Spleen (tissue), 7 donors: Measurements from ENCODE around the gene SLC17A1.

Source experiments
- POLR2A ChIP-seq, 3 donors: fragments of 450-650 bp; IDR thresholded peaks; one replicate each; pipeline ENCODE4 v1.5.1; 2017; ENCODE audit warnings: antibody characterized with exemption in 3 of 3, mild to moderate bottlenecking in 1 of 3
- TF ChIP-seq, protein P1 (sequence below), 11 experiments: fragments of 200-600 bp in 7 of 11; fragments of 450-650 bp in 4 of 11; sonication (generic) in 4 of 11; IDR thresholded peaks in 8 of 11; conservative IDR thresholded peaks in 3 of 11; 1 replicate in 7 of 11; 2 replicates in 4 of 11; pipeline versions ENCODE4 v1.4.0 to v1.8.0; 2016 to 2021; ENCODE audit warnings: antibody characterized with exemption in 11 of 11, inconsistent platforms in 4 of 11, mild to moderate bottlenecking in 1 of 11
- donor health status: DM: no; HTN: no; CAD: no; lungs with moderate emphysema.
- donor health status: DM: no; HTN: no; CAD: no.
- donor health status: DM: no; HTN: no; CAD: no.

DNA sequence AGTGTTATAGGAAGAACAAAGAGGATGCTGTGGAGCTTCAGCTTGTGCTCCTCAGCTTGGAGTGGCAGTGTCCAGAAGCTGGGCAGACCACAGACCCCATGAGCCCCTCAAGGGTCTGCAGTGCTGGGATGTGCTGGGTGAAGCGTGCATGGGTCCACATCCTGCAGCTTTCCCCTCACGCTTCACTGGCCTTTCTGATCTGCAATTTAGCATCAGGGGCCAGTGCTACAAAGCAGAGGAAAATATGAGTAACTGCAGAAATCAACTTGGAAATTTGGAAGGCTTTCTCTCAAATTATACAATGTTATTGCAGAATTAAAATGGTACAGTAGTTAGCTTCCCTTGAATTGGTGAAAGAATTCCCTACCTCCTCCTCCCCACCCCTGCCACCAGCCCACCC lies 67.2 kb downstream of the SLC17A1 start:
- TF ChIP-seq, protein P1, sequence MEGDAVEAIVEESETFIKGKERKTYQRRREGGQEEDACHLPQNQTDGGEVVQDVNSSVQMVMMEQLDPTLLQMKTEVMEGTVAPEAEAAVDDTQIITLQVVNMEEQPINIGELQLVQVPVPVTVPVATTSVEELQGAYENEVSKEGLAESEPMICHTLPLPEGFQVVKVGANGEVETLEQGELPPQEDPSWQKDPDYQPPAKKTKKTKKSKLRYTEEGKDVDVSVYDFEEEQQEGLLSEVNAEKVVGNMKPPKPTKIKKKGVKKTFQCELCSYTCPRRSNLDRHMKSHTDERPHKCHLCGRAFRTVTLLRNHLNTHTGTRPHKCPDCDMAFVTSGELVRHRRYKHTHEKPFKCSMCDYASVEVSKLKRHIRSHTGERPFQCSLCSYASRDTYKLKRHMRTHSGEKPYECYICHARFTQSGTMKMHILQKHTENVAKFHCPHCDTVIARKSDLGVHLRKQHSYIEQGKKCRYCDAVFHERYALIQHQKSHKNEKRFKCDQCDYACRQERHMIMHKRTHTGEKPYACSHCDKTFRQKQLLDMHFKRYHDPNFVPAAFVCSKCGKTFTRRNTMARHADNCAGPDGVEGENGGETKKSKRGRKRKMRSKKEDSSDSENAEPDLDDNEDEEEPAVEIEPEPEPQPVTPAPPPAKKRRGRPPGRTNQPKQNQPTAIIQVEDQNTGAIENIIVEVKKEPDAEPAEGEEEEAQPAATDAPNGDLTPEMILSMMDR (IDR thresholded peaks at IDR 0.05 in 8 of 11, conservative IDR thresholded peaks at IDR 0.05 in 3 of 11) = no peak
- no peak for TF ChIP-seq POLR2A (IDR thresholded peaks at IDR 0.05)
